Endodermal cell (in vitro differentiated cells): ENCODE measurements around the gene XYLT1. TPM values are rescaled to one million over a fixed set of nuclear protein-coding genes. Genes with fewer than 3 reads are reported as not detected.

Experiments used
- DNase-seq: peaks from one replicate; pipeline ENCODE4 v3.0.0-alpha.2; 2017
- H3K27ac ChIP-seq: 2 replicates; pipeline ENCODE4 v1.5.1; 2013; ENCODE audit warnings: mild to moderate bottlenecking, low read depth, low read length, moderate library complexity
- H3K27me3 ChIP-seq: 2 replicates; pipeline ENCODE4 v1.6.1; 2013; ENCODE audit warnings: mild to moderate bottlenecking, low read length, moderate library complexity; ENCODE audit not compliant: insufficient read depth, control insufficient read depth, poor library complexity, severe bottlenecking
- H3K36me3 ChIP-seq: 2 replicates; pipeline ENCODE4 v1.7.0; 2013; ENCODE audit warnings: mild to moderate bottlenecking, low read length, moderate library complexity; ENCODE audit not compliant: control insufficient read depth, insufficient read depth
- H3K4me1 ChIP-seq: one replicate; pipeline ENCODE4 v1.7.0; 2013; ENCODE audit warnings: low read length; ENCODE audit not compliant: control insufficient read depth, insufficient read depth
- H3K4me3 ChIP-seq: 2 replicates; pipeline ENCODE4 v1.5.1; 2013; ENCODE audit warnings: mild to moderate bottlenecking, low read length, moderate library complexity
- H3K9ac ChIP-seq: 2 replicates; pipeline ENCODE4 v1.6.1; 2013; ENCODE audit warnings: mild to moderate bottlenecking, low read length, moderate library complexity; ENCODE audit not compliant: poor library complexity, severe bottlenecking; ENCODE audit errors: extremely low read depth
- H3K9me3 ChIP-seq: 2 replicates; pipeline ENCODE4 v1.6.1; 2013; ENCODE audit warnings: mild to moderate bottlenecking, low read length, moderate library complexity; ENCODE audit not compliant: control insufficient read depth
- H3K27ac Mint-ChIP-seq: 2 replicates; pipeline ENCODE4 v1.8.0; 2020; ENCODE audit warnings: mixed read lengths
- H3K27me3 Mint-ChIP-seq: 2 replicates; pipeline ENCODE4 v1.8.0; 2021; ENCODE audit warnings: mild to moderate bottlenecking, mixed read lengths; ENCODE audit not compliant: insufficient read depth
- H3K36me3 Mint-ChIP-seq: 2 replicates; pipeline ENCODE4 v1.8.0; 2020; ENCODE audit warnings: low read depth, mixed read lengths
- H3K4me1 Mint-ChIP-seq: 2 replicates; pipeline ENCODE4 v1.8.0; 2020; ENCODE audit warnings: mixed read lengths
- H3K4me3 Mint-ChIP-seq: 2 replicates; pipeline ENCODE4 v1.8.0; 2020; ENCODE audit warnings: mild to moderate bottlenecking, moderate library complexity, mixed read lengths
- H3K9me3 Mint-ChIP-seq: 2 replicates; pipeline ENCODE4 v1.8.0; 2020; ENCODE audit warnings: mild to moderate bottlenecking, mixed read lengths
- WGBS, 2 experiments: methylation state at CpG; one replicate each; pipeline versions ENCODE4 v1.1.5 to v1.1.7; 2013; ENCODE audit warnings: missing lambda C conversion rate in 2 of 2, mixed read lengths in 1 of 2; ENCODE audit not compliant: insufficient coverage in 1 of 2, insufficient read length in 1 of 2; 5-methylcytosine and 5-hydroxymethylcytosine counted together
- total RNA-seq, 2 donors: library from RNA; stranded (reverse); fragmentation: NEBNext Ultra II Directional in 1 of 2; extraction: Animal tissue kit (Norgen Biotek cat#: 25700) in 1 of 2; gene quantifications; 2 replicates in 1 of 2; 3 replicates in 1 of 2; pipeline ENCODE4 v1.2.1, GENCODE V29; 2021
- TF ChIP-seq, protein P1 (sequence below): fragments of 200-600 bp; sonication (generic); conservative IDR thresholded peaks from 2 replicates; pipeline ENCODE4 v1.5.0; 2021; ENCODE audit warnings: antibody characterized with exemption, mild to moderate bottlenecking

The XYLT1 gene
- total RNA-seq, 2 donors from 2014 or later: 26.8 to 28.5 TPM

DNA sequence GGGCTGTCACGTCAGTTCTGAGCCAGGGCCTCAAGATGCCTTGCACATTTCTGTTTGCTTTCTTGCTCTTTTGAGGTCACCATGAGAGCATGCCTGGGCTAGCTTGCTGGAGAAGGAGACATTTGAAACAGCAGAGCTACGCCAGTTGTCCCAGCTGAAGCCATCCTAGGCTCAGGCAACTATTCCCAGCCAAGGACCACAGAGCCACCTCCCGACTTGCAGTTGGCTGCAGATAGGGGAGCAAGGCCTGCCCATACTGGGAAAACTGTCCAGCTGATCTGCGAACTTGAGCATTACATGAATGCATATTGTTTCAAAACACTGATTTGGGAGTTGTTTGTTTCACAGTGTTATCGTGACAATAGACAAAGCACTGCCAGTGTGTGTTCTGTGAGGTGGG is 340.8 kb downstream of the XYLT1 start:
- H3K27ac Mint-ChIP-seq: no peak overlapping the region
- Histone ChIP-seq H3K4me1 (no peaks in the 10 kb centered on the region), H3K27me3 (no peaks in the 10 kb centered on the region), H3K4me3 (no peak overlapping the region), H3K27ac (no peak overlapping the region), H3K9ac (no peak overlapping the region), H3K36me3 (peaks cover 5% of the 10 kb centered on the region), H3K9me3 (no peaks in the 10 kb centered on the region)
- TF ChIP-seq, protein P1, sequence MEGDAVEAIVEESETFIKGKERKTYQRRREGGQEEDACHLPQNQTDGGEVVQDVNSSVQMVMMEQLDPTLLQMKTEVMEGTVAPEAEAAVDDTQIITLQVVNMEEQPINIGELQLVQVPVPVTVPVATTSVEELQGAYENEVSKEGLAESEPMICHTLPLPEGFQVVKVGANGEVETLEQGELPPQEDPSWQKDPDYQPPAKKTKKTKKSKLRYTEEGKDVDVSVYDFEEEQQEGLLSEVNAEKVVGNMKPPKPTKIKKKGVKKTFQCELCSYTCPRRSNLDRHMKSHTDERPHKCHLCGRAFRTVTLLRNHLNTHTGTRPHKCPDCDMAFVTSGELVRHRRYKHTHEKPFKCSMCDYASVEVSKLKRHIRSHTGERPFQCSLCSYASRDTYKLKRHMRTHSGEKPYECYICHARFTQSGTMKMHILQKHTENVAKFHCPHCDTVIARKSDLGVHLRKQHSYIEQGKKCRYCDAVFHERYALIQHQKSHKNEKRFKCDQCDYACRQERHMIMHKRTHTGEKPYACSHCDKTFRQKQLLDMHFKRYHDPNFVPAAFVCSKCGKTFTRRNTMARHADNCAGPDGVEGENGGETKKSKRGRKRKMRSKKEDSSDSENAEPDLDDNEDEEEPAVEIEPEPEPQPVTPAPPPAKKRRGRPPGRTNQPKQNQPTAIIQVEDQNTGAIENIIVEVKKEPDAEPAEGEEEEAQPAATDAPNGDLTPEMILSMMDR: no peak
- DNase-seq: no peak
- 97 to 100% methylated on average over 4 to 5 of the region's 5 CpGs for WGBS, 2 experiments
- H3K27me3 Mint-ChIP-seq: no peaks in the 10 kb centered on the region
- H3K4me3 Mint-ChIP-seq: no peak overlapping the region
- peaks cover 51% of the 10 kb centered on the region for H3K36me3 Mint-ChIP-seq
- H3K4me1 Mint-ChIP-seq: no peaks in the 10 kb centered on the region
- H3K9me3 Mint-ChIP-seq: no peaks in the 10 kb centered on the region

DNA sequence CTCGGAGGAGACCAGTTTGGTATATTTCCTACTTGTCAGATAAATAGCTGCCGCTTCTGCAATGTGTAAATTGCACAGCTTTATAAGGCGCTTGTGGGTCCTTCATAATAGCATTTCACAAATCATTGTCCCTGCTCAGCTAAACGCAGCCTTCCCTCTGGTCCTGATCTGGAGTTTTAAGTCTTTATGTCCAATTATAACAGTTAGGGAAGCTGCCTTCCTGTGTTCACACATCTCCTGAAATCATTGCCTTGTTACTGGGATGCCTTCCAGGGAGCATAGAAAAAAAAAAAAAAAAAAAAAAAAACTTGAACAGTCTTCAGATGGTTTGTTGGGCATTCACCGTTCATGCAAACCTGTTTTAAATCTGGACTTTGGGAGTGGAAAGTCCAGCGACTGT is 342.0 kb downstream of the XYLT1 start:
- H3K4me3 Mint-ChIP-seq: no peak overlapping the region
- Histone ChIP-seq H3K27ac (no peak overlapping the region), H3K27me3 (no peaks in the 10 kb centered on the region), H3K4me1 (no peaks in the 10 kb centered on the region), H3K9me3 (peaks cover under 1% of the 10 kb centered on the region), H3K4me3 (no peak overlapping the region), H3K36me3 (no peaks in the 10 kb centered on the region), H3K9ac (no peak overlapping the region)
- H3K36me3 Mint-ChIP-seq: peaks cover 53% of the 10 kb centered on the region
- no peaks in the 10 kb centered on the region for H3K9me3 Mint-ChIP-seq
- TF ChIP-seq, protein P1: no peak
- no peak overlapping the region for H3K27ac Mint-ChIP-seq
- DNase-seq: no peak
- no peaks in the 10 kb centered on the region for H3K27me3 Mint-ChIP-seq
- 93 to 95% methylated on average over 3 to 6 of the region's 6 CpGs for WGBS, 2 experiments
- no peaks in the 10 kb centered on the region for H3K4me1 Mint-ChIP-seq

DNA sequence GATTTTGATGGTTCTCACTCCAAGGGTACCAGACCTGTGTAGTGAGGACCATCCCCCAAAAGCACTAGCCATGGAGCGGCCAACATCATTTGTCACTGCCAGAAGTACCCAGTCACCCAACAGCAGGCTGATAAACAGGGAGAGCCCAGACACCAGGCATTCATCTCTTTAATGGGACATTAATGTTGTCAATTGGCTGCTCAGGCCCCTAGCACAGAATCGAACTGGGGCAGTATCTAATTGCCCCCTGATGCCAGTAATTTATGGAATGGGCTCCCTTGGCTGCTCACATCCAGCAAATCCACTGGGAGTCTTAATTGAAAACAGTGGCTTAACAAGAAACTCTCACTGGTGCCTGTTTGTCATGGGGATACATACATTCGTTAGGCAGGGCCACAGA is 344.6 kb downstream of the XYLT1 start:
- TF ChIP-seq, protein P1: no peak
- Mint-ChIP-seq H3K4me1 (peaks cover 5% of the 10 kb centered on the region), H3K27me3 (no peaks in the 10 kb centered on the region), H3K36me3 (peaks cover 41% of the 10 kb centered on the region), H3K9me3 (no peaks in the 10 kb centered on the region), H3K27ac (no peak overlapping the region), H3K4me3 (no peak overlapping the region)
- 61 to 67% methylated on average over 3 of the region's 3 CpGs for WGBS, 2 experiments
- no peak for DNase-seq
- Histone ChIP-seq H3K4me3 (no peak overlapping the region), H3K36me3 (no peaks in the 10 kb centered on the region), H3K9ac (no peak overlapping the region), H3K4me1 (no peaks in the 10 kb centered on the region), H3K27me3 (no peaks in the 10 kb centered on the region), H3K9me3 (peaks cover 7% of the 10 kb centered on the region), H3K27ac (no peak overlapping the region)
